ENCODE data around the gene RALGDS. TPM values are rescaled to one million over a fixed set of nuclear protein-coding genes. Genes with fewer than 3 reads are reported as not detected.

Gene RALGDS
- total and polyA plus RNA-seq, 9 of the 15 experiments (the other 6 are each of a cell fraction or from before 2014, with no cell fraction given): 0.75 to 43.3 (median 27.1) TPM

- peak overlapping the region; percentile 41 for H3K4me3 ChIP-seq
- peaks cover 61 to 82% of the 10 kb centered on the region in 2 experiments for H3K4me1 ChIP-seq (replicated peaks in 1 of 2; ENCODE audit: control insufficient read depth in 2 of 2, insufficient read depth in 2 of 2, low read length in 2 of 2)
- FAIRE-seq (no peak), ATAC-seq (no peak), DNase-seq (ENCODE audit: extremely low read depth in 1 of 4, low spot score in 3 of 4) (no peak)
- H3K79me2 ChIP-seq (ENCODE audit: control insufficient read depth, insufficient read depth, low read length): peaks cover 96% of the 10 kb centered on the region
- intact Hi-C loops (cut with micrococcal nuclease) (loop anchor here (1.0 kb wide), 2 partner anchors 20 to 40 kb away; no protein-coding TSS in a partner anchor), in situ Hi-C loops (cut with MboI) (no loop called here)
- H3K9me3 ChIP-seq (replicated peaks; ENCODE audit: control insufficient read depth, insufficient read depth, low read depth, low read length): no peaks in the 10 kb centered on the region
- peak overlapping the region; percentile 72; the same call in 2 of the 3 replicates for H3K27ac ChIP-seq (ENCODE audit: extremely low read depth, low read depth, low read length)
- TF ChIP-seq BRF2 (IDR thresholded peaks at IDR 0.05; ENCODE audit: borderline replicate concordance, insufficient read depth, insufficient read length) (no peak), AFF4 (CRISPR knock-in tag; IDR thresholded peaks at IDR 0.05) (0 out of 2 replicates have a peak, but pooled peaks have one; percentile 15), ZBTB7A (IDR thresholded peaks at IDR 0.05; ENCODE audit: borderline replicate concordance, control insufficient read depth, low read depth, low read length) (no peak), ZNF140 (CRISPR knock-in tag; IDR thresholded peaks at IDR 0.05) (no peak), NCOA2 (IDR thresholded peaks at IDR 0.05; ENCODE audit: partially characterized antibody in 2 of 2) (no peak), MTA1 (IDR thresholded peaks at IDR 0.05; ENCODE audit: borderline replicate concordance) (peak; percentile 53; the same call in 1 of the 2 replicates), ZNF395 (CRISPR knock-in tag; IDR thresholded peaks at IDR 0.05) (0 out of 2 replicates have a peak, but pooled peaks have one; percentile 27), HOXB6 (CRISPR knock-in tag; IDR thresholded peaks at IDR 0.05; ENCODE audit: borderline replicate concordance) (no peak)
- H3K9me1 ChIP-seq (ENCODE audit: control insufficient read depth, insufficient read depth, low read length): peaks cover 9% of the 10 kb centered on the region
- peaks cover 25% of the 10 kb centered on the region; the same call in 1 of the 3 replicates for H3K36me3 ChIP-seq (ENCODE audit: control insufficient read depth, insufficient read depth, low read length)
- H3K4me2 ChIP-seq (ENCODE audit: insufficient read depth, low read length): peak overlapping the region; percentile 75
- POLR2A ChIA-PET: interaction anchor here (0.8 to 2.0 kb wide), 11 partner anchors 9 to 199 kb away, joined by 3 to 10 read pairs (median 4); no protein-coding TSS in a partner anchor
- peak overlapping the region; percentile 51 for H2AFZ ChIP-seq (ENCODE audit: low read depth, low read length)
- CTCF ChIA-PET (ENCODE audit: low intra/inter-chr PET ratio): interaction anchor here (3.4 kb wide), 1 partner anchor 41 kb away, joined by 26 read pairs; no protein-coding TSS in a partner anchor
- H4K20me1 ChIP-seq (replicated peaks; ENCODE audit: control insufficient read depth, insufficient read depth, low read length): peaks cover 27% of the 10 kb centered on the region; the same call in 1 of the 2 replicates
- WGBS (ENCODE audit: insufficient coverage, low coverage, missing lambda C conversion rate): 70% methylated on average over 12 of the region's 13 CpGs
- BruUV-seq (replicated peaks): no TSS peak
- no peaks in the 10 kb centered on the region for H3K27me3 ChIP-seq (ENCODE audit: control insufficient read depth in 2 of 2, insufficient read depth in 2 of 2, low read length in 2 of 2)
- peak overlapping the region; percentile 65 to 91 for H3K9ac ChIP-seq (ENCODE audit: insufficient read depth in 1 of 2, low read depth in 2 of 2, low read length in 2 of 2)
Observed at GRCh38 chr9:133143639-133144141, 22.6 kb upstream of the RALGDS start.
